Mammary epithelial cell (primary cell): Measurements from ENCODE around the gene ATRNL1.
"Not testable (repeated sequence)": the region's sequence is repeated elsewhere in the genome, so short reads cannot be mapped to it uniquely, and the experiment has no call there.

Experiments used
- EZH2 ChIP-seq: IDR thresholded peaks from 2 replicates; pipeline ENCODE4 v1.6.1; 2012; ENCODE audit warnings: low read length, inconsistent platforms, borderline replicate concordance
- TF ChIP-seq, protein P1 (sequence below), 2 donors: IDR thresholded peaks in 1 of 2; conservative IDR thresholded peaks in 1 of 2; 2 replicates each; pipeline ENCODE4 v1.5.1; 2011 to 2012; ENCODE audit warnings: inconsistent platforms in 2 of 2, low read length in 2 of 2, mild to moderate bottlenecking in 2 of 2, control low read depth in 1 of 2, low read depth in 1 of 2; ENCODE audit not compliant: insufficient read depth in 1 of 2; ENCODE audit errors: extremely low read depth in 1 of 2

DNA sequence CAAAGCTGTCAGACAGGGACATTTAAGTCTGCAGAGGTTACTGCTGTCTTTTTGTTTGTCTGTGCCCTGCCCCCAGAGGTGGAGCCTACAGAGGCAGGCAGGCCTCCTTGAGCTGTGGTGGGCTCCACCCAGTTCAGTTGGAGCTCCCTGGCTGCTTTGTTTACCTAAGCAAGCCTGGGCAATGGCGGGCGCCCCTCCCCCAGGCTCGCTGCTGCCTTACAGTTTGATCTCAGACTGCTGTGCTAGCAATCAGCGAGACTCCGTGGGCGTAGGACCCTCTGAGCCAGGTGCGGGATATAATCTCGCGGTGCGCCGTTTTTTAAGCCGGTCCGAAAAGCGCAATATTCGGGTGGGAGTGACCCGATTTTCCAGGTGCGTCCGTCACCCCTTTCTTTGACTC lies 274.8 kb downstream of the ATRNL1 start:
- TF ChIP-seq, protein P1, sequence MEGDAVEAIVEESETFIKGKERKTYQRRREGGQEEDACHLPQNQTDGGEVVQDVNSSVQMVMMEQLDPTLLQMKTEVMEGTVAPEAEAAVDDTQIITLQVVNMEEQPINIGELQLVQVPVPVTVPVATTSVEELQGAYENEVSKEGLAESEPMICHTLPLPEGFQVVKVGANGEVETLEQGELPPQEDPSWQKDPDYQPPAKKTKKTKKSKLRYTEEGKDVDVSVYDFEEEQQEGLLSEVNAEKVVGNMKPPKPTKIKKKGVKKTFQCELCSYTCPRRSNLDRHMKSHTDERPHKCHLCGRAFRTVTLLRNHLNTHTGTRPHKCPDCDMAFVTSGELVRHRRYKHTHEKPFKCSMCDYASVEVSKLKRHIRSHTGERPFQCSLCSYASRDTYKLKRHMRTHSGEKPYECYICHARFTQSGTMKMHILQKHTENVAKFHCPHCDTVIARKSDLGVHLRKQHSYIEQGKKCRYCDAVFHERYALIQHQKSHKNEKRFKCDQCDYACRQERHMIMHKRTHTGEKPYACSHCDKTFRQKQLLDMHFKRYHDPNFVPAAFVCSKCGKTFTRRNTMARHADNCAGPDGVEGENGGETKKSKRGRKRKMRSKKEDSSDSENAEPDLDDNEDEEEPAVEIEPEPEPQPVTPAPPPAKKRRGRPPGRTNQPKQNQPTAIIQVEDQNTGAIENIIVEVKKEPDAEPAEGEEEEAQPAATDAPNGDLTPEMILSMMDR (conservative IDR thresholded peaks at IDR 0.05 in 1 of 2, IDR thresholded peaks at IDR 0.05 in 1 of 2; ENCODE audit: extremely low read depth in 1 of 2, insufficient read depth in 1 of 2, low read depth in 1 of 2, low read length in 2 of 2) = not testable (repeated sequence)
- TF ChIP-seq EZH2 = not testable (repeated sequence)
